ENCODE data around the gene KRT71.
"Not testable (repeated sequence)": the region's sequence is repeated elsewhere in the genome, so short reads cannot be mapped to it uniquely, and the experiment has no call there.

KRT71 gene

DNA sequence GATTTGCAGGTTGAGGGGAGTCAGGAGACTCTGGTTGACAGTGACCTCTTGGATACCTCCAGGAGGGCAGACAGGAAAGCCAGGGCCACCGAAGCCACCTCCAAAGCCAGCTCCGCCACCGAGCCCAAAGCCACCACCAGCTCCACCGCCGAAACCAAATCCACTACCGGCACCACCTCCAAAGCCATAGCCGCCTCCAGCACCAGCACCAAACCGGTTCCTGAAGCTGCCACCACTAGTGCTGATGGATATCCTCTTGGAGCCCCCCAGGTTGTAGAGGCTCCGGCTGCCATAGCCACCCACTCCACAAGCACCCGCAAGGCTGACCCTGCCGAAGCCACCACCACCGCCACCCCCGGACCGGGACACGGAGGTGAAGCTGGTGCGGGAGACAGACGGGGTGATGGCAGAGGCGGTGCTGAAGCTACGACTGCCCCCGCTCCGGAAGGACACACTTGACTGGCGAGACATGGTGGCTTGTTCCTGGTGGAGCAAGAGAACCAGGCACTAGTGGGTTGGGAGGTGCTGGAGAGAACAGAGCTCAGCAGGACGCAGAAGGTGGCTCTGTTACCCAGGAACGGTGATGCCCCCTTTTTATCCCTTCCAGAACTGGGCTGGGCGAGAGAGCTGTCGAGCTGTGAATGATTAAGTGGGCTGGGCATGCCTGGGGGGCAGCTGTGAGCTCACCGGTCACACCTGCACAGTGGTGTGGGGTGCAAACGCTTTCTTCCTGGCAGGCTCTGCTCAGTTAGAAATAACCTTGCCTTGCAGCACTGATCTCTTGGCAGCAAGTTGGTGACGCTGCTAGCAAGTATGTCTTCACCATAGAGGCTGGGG, 32.9 kb downstream of the KRT71 start, which contains the start of gene KRT5:
KRT5 (minus strand) TSS at position 569 of the 837 bp plus-strand sequence; CDS start at position 471, 98 bp downstream.
- no peak for DNase-seq

DNA sequence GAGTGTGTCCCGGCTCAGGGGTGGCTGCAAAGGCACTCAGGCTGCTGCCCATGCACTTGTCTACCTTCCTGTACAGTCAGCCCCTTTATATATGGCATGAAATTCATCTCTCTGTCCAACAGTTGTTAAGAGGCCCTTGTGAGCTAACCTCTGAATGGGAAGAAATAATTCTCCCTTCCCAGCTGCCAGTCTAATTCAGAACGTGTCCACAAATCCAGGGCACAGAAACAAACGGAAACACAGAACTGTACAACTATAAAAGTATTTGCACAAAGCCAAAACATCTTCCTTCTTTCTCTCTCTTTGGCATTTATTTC, 33.6 kb downstream of the KRT71 start:
- DNase-seq = no peak

DNA sequence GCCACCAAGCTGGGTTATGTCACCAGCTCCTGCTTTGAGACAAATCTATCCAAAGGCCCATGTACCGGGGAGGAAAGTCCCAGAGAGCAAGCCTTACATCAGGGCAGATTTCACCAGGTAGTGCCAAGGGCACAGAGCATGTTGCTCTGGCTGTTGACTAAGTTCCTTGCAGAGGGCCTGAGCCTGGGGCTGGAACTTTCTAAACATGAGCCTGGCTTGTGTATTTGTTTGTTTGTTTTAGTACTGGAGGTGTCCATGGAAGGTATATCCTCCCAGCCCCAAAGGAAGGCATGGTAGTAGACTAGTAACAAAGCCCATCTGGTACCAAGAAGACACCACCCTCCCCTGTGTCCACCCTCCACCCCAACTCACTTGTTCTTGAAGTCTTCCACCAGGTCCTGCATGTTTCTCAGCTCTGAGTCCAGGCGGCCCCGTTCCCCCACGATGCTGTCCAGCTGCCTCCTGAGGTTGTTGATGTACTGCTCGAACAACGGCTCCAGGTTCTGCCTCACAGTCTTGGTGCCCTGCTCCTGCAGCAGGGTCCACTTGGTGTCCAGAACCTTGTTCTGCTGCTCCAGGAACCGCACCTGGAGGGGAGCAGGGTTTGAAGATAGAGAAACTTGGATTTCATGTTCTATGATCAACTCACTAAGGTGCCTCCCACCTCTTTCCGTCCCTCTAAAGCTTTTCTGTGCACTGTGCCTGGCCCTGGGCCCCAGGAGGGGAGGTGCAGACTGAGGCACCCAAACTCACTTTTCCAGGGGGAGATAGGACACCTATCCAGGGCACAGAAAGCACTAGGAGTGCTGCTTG, 34.2 kb downstream of the KRT71 start:
- no peak for DNase-seq

DNA sequence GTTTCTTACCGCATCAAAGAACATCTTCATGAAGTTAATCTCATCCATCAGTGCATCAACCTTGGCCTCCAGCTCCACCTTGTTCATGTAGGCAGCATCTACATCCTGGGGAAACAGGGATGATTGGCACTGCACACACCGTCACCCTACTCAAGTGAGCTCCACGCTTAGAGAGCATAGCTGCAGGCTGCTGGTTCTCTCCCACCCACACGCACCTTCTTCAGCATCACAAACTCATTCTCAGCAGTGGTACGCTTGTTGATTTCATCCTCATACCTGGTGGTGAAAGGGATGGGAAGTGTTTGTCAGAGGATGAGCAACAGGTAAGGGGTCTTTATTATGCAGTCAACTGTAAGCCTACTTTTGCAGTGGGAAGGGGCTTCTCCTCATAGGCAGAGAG, 35.1 kb downstream of the KRT71 start:
- DNase-seq = no peak

DNA sequence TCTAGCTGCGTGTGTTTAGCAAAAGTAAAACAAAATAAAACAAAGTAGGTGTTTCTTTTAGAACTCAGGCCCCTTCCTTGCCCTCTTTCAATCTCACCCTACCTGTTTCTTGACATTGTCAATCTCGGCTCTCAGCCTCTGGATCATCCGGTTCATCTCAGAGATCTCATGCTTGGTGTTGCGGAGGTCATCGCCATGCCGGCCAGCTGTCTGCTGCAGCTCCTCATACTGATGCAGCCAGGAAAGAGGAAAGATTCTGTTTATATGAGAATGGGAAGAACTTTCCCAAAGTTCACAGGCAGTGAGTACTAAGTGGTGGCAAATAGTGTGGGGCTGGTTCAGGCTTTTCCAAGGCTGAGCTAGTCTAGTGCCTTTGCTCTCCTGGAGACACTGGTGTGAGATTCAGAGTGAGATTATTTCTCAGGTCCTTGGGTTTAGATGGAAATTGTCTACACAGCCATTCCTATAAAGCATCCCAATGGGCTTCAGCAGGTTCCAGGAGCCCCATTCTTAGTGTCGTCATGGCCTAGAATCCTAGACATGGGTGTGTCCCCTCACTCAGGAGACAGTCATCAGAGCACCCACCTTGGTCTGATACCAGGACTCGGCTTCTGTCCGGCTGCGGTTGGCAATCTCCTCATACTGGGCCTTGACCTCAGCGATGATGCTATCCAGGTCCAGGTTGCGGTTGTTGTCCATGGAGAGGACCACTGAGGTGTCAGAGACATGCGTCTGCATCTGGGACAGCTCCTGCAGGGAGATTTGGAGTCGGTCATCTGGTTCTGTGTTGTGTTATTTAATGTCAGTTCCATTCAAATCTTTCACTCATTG, 35.7 kb downstream of the KRT71 start:
- no peak for DNase-seq

DNA sequence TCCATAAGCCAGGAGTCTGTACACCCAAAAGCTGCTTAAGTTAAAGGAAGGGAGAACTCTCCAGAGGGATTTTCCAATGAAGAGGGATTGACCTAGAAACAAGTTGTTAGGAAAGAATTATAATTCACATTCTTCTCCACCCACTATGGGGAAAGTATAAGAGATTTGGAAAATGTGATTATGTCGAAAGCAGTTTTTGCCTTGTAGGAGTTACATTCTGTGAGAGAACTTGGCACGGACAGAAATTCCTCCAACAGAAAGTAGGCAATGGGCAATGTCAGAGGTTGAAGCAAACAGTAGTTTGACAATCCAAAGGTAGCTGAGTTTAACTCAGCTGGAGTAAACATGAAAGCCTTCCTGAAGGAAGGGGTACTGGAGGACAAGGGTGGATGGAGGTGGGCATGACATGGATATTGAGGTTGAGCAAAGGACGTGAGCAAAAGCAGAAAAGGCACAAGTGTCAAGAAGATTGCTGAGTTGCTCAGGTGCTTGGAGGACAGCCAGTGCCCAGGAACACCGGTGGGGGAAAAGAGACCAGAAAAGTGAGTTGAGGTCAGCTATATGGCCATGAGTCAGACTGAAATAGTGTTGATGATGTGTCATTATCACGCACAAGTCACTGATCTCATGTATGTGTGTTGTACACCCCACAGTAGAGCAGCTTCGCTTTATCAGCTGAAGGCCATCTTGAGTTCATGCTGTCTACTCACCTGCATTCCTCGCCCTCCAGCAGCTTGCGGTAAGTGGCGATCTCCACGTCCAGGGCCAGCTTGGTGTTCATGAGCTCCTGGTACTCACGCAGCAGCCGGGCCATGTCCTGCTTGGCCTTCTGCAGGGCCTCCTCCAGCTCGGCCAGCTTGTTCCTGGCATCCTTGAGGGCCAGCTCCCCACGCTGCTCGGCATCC, 36.8 kb downstream of the KRT71 start:
- DNase-seq = no peak

DNA sequence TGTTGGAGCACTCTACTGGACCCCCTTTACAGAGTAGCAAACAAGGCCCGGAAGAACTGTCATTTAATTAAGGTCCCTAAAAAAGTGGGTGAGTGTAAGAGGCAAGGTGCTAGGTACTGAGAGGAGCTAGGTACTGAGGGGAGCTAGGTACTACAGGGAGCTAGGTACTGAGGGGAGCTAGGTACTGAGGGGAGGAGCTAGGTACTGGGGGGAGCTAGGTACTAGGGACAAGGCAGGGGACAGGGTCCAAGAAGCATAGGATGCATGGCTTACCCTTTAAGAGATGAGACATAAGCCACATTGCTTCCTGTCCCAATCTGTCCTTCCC, 37.7 kb downstream of the KRT71 start:
- DNase-seq = no peak

DNA sequence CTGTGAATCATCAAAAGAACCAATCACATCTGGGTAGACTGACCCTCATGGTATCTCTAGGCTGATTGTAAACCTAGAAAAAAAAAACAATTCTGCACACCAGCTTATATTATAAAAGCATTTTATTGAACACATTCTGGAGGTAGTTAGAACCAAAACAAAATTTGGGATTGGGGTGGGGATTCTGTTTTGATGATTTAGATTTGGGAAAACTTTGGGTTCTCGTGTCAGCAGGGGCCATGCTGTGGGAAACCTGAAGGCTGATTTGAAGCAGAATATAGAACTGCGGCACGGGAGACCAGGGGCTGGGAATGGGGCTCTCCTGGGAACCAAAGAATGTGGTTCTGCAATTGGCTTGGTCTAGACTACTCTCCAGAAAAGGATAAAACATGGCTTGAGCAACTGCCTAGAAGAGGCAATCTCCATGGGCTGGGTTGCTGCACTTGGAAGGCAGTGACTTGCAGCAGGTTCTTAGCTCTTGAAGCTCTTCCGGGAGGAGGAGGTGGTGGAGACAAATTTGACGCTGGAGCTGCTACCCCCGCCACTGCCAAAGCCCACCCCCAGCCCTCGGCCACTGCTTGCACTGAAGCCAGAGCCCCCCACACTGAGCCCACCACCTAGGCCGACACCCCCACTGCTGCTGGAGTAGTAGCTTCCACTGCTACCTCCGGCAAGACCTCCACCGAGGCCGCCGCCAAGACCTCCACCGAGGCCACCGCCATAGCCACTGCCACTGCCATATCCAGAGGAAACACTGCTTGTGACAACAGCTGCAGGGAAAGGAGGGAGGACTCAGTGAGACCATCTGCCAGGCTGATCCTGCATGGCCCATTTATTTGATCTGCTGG, 38.2 kb downstream of the KRT71 start:
- DNase-seq = no peak

DNA sequence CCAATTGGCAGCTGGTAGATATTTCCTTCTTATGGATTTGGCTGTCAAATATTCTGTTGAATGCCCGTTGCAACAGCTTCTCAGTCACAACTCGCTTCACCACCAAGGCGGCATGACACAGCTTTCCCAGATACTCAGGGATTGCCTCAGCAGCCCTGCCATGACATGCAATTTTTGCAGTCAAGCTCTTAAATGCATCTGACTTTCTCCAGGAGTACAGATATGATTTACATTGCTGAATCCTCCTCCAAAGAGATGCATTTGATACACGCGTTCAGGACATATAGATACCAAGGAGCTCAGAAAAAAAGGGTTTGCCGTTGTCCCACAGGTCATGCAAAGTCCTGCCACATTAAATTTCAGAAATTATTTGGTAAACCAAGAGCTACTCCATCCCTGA, 39.2 kb downstream of the KRT71 start:
- no peak for DNase-seq

DNA sequence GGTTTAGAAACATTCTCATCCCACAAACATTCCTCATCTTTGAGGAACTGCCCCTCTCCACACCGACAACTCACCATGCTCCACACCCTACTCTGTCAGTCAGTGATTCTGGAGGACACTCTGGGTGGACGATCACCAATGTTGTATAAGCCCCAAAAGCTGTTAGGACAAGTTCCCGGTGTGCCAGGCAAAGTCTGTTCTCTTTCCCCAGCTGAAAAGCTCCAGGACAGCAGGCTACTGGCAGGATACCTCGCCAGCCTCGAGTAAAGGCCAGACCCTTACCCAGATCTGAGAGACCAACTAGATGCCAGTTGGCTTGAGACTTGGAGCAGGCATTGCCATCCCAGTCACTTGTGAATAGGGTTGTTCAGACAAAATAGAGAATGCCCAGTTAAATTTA, 44.7 kb downstream of the KRT71 start:
- no peak for DNase-seq

DNA sequence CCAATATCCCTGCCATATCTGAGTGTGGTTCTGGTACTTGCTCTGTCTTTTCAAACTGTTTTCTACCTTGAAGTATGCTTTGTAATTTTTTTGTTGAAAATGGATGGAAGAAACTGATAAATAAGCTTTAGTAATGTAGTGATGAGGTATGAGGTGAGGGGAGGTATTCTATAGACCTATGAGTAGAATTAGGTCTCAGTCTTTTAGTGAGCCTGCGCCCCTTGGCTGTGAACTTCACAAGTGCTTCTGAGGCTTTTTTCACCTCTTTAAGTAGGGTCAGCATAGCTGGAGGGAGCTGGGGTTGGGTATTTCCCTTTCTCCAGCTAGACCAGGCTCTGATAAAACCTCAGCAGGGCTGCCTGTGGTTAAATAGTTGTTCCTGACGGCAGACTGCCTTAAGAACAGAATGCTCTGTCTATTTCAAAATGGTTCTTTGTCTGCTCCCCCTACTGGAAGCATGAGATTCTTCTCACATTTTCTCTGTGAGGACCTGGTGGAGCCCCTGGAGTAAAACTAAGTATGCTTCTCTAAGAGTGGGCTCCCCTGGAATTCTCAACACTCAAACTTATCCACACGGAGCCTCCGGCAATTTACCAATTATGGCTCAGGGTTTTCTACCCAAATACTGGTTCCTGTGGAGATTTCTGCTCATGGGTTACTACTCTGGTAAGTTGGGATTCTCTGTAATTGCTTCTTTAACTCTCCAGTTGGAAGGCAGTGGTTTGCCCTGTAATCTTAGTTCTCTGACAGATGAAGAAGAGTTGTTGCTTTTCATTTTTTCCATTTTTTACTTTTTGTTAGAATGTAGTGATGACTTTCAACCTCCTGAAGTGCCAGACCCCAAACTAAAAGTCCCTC, 45.9 kb downstream of the KRT71 start:
- peak; percentile 44 to 60 for DNase-seq

DNA sequence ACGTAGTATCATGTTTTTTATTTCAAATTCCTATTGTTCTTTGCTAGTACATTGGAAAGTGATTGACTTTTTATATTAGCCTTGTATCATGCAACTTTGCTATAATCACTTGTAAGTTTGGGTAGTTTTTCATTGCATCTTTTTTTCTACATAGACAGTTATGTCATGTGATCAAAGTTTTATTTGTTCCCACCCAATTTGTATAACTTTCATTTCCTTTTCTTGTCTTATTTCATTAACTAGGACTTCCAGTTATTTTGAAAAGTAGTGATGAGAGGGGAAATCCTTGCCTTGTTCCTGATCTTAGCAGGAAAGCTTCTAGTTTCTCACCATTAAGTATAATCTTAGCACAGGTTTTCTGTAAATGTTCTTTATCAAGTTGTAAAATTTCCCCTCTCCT, 50.1 kb downstream of the KRT71 start:
- DNase-seq = no peak

DNA sequence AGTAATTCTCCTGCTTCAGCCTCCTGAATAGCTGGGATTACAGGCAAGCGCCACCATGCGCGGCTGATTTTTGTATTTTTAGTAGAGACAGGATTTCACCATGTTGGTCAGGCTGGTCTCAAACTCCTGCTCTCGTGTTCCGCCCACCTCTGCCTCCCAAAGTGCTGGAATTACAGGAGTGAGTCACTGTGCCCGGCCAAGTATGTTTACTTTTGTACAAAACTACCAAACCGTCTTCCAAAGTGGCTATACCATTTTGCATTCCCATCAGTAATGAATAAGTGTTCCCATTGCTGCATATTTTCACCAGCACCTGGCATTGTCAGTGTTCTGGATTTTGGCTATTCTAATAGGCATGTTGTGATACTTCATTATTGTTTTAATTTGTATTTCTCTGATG, 51.5 kb downstream of the KRT71 start:
- no peak for DNase-seq

DNA sequence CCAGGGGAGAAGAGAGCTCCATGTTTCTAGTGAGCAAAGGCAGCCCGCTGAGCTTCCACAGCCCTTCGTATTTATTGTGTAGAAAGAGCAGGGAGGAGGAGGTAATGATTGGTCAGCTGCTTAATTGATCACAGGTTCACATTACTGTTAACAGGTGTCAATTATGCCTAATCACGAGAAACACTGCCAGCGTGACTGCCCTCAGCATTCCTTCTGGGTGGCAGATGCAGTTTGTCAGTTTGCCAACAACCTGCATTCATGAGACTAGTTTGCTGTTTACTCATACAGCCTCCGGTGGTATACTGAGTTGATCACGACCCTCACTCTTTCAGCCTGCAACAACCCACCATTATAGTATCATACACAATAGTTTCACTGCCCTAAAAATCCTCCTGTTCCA, 52.4 kb downstream of the KRT71 start:
- not testable (repeated sequence) for DNase-seq

DNA sequence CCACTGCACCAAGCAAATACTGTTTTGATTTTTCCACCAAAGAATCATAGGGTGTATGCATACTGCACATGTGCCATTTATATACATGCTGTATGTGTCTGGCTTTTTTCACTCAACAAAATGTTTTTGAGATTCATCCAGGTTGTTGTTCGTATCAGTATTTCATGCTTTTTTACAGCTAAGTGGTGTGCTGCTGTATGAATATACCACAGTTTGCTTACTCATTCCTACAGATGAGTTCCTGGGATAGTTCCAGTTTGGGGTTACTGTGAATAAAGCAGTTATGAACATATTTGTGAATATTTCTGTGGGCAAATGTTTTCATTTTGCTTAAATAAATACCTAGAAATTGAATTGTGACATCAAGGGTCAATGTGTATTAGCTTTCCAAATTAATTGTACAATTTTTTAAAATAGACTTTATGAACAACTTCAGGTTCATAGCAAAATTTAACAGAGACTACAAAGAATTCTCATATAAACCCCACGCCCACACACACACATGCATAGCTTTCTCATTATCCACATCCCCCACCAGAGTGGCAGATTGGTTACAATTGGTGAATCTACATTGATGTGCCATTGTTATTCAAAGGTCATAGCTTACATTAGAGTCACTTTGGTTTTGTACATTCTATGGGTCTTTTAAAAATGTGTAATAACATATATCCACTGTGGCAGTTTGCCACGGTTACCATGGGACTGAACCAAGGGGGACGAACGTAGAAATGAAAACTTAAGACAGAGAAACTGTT, 53.0 kb downstream of the KRT71 start:
- no peak for DNase-seq

DNA sequence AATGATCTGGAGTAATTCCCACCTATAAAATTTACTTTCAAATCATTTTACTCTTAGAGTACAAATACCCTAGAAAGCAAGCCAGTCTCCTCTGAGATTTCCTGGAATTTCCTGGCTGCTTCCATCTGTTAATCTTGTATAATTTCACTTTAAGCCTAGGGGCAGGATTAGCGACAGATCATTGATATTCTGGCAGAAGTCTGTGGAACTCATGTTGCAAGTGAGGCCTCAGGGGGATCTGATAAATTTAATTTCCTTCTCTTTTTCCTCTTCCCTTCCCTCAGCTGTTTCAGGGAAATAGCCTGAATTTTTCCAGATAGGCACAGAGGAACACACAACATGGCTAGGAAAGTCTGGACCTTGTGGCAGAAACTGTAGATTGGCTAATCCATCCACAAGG, 54.0 kb downstream of the KRT71 start:
- DNase-seq = no peak

DNA sequence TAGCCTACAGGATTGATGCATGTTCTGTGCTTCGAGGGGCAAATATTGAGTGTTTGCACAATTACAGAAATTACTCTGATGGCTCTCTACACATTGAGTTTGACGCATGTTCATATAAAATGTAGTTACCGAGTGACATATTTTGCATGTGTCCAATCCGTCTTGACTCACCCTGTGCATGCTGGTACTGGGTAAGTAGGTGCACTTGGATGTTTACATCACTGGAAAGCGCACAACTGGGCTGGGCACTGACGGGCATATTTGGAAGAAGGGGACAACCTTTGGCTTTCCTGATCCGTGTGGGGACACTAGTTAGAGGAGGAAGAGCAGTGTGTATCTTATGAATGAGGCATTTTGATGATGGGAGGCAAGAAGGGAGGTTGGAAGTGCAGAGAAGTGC, 55.0 kb downstream of the KRT71 start:
- no peak for DNase-seq

DNA sequence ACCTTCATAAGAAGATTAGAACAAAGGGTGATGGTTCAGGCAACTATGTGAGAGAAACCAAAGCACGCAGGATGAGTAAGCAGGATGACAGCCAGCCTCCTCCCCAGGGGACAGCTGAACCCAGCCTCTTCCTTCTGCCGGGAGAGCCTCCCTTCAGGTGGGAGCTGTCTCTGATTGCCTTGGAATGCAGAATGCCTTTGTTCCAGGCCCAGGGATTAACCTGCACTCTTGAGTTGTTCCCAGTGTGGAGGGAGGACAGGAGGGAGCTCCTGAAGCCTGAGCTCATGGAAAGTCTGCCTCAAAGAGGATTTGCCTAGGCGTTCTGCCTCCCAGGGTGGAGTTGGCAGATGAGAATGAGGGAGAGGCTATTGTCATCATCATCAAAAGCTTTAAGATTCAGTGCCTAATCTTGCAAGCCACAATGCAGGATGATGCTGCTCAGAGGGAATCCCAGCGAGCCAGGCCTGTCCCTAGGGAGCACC, 56.3 kb downstream of the KRT71 start:
- DNase-seq = no peak

DNA sequence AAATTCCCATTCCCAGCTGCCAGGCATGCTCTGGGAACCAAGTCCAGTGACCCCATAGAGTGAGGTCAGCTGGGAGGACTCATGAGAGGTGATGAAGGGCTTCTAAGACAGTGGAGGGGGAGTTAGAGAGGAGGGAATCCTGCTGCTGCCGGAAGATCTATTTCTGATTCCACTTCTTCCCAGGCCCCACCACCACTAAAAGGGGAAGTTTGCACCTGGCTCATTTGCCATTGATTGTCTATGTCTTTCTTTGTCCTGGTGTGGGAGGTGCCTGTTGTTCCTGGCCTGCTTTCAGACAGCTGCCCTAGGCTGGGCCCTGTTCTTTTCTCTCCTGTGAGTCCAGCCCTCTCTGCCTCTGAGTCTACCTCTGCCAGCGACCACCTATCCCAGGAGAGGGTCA, 56.9 kb downstream of the KRT71 start:
- no peak for DNase-seq

DNA sequence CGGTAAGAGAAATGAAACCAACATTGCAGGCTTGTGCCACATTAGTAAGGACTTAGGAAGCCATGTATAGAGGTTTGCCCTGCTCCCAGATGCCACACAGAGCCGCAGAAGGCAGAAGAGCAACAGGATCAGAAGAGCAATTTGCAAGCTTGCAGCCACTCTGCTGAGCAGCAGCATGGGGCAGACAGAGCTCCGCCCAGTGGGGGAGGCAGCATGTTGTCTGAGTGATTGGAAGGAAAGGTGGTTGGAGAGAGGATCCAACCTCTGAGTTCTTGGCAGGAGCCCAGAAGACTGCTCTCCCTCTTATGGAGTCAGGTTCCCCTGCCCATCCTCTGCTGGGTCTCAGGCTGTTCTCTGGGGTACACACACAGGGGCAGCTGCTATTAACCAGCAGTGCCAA, 57.6 kb downstream of the KRT71 start:
- DNase-seq = no peak
